GM19238 (cell line): ENCODE data around the gene RBMXL3.
"Not testable (repeated sequence)": the region's sequence is repeated elsewhere in the genome, so short reads cannot be mapped to it uniquely, and the experiment has no call there.

Experiments
- DNase-seq: peaks from one replicate; pipeline ENCODE4 v3.0.0; 2011; ENCODE audit warnings: low spot score; ENCODE audit not compliant: insufficient read length

Gene RBMXL3

DNA sequence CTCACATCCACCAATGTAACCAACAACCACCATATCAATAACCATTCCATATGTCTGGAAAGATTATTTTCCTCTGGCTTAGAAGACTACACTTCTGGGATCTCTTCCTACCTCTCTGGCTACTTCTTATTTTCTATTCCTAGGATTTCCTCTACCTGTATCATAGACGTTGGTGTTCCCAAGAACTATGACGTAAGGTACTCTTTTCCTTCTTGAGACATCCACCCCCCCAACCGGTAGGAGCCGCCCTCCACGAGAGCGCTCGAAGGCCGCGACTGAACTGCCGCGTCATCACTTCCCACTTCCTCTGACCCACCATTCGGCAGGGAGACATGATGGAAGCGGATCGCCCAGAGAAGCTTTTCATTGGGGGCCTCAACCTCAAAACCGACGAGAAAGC is at the start of gene RBMXL3:
Gene RBMXL3, plus strand, starts transcription at position 301 of the 400 bp plus-strand sequence. Its CDS starts 32 bp downstream, at position 333.
- no peak for DNase-seq

DNA sequence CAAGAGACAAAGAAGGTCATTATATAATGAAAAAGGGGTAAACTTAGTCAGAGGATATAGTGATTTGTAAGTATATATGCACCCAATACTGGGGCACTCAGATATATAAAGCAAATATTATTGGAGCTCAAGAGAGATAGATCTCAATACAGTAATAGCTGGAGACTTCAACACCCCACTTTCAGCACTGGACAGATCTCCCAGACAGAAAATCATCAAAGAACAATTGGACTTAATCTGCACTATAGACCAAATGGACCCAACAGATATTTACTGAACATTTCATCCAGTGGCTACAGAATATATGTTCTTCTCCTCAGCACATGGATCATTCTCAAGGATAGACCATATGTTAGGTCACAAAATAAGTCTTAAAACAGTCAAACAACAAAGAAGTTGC is 47.2 kb upstream of the RBMXL3 start:
- no peak for DNase-seq

DNA sequence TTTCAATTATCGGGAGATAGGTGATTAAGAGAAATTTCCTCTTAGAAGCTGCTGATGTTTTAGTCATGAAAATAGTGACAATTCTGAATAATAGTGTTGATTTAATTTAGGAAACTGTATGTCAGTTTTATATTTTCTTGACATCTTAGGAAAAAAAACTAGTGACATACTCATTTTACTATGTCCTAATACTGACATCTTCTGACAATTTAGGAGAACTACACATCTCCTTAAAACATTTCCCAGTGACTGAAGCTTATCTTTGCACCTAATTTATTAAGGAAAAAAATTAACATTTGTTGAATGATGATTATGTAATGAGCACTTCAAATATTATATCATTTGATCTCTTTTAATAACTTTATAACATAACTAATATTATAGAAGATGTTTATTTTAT is 42.0 kb upstream of the RBMXL3 start:
- DNase-seq = no peak

DNA sequence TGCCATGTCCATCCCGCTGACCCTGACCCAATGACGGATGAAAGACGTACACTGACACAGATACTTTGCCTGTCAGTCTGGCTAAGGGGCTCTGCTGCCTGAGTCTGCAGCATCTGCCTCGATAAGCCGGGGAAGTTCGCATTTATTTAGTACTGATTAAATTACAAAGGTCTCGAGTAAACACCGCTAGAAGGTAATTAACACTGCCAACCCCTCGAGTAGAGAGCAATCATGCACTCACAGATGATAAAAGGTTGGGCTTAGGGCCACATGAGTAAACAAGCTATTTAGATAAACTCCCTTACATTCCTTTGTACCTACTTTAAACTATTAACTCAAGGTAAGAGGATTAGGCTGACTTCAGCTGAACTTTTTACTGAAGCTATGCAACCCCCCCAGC is 16.0 kb upstream of the RBMXL3 start:
- DNase-seq = no peak

DNA sequence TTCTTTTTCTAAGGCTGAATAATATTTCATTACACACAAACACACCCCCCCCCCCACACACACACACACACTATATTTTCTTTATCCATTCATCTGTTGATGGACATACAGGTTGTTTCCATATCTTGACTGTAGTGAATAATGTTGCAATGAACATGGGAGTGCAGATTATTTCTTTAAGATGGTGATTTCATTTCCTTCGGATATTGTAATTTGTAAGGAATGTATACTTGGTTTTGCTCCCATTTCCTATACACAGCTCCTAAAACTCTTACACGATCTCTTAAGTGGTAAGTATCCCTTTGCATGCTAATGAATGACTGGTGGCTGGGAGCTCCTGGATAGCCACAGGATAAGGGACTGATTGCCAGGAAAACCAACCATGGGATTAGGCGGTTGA is 14.7 kb upstream of the RBMXL3 start:
- DNase-seq = no peak

DNA sequence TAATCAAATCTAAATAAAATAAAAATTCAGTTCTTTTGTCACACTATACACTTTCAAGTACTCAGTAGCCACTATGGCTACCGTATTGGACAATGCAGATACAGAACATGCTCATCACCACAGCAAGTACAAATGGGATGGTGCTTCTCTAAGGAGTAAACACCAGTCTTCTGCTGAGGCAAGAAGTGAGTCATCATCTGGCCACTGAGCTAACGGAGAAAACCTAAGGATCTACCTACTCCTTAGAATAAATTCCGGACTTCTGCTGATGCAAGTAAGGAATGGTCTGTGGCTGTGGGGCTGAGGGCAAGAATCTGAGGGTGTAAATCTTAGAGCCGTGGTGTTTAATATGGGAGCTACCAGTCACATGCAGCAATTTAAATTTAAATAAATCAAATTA is 11.3 kb upstream of the RBMXL3 start:
- DNase-seq = no peak

DNA sequence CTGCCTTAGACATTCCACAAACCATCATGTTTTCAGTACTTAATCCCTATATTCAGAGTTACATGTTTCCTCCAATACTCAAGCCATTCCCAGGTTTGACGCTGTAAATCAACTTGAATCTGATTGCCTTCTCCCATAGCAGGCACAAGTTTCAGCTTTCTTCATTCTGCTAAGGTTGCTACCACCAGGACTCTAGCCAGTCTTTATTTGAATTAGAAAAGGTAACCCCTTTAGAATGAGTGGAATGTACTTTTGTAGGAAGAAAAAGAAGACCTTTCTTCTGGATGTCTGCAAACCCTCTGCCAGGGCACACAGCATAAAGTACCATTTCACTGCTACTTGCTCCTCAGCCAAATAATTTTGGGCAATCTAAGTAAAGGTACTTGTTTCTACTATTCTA is 10.7 kb upstream of the RBMXL3 start:
- DNase-seq = no peak

DNA sequence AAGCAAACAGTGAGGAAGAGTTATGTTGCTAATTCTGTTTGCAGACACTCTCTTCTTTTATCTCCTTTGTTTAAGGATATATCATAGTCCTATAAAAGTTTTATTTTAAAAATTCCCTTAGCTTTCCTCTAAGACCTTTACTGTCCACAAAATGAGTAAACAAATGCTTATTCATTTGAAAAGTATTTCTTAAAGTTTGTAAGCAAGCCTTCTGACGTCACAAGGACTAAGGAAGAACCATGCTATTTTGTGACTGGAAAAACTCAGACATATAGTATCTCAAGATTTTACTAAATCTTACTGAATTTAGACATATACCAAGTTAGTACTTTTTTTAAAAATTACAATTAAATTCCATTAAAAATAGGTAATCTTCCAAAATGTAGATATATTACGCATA is 5.2 kb upstream of the RBMXL3 start:
- DNase-seq = no peak

DNA sequence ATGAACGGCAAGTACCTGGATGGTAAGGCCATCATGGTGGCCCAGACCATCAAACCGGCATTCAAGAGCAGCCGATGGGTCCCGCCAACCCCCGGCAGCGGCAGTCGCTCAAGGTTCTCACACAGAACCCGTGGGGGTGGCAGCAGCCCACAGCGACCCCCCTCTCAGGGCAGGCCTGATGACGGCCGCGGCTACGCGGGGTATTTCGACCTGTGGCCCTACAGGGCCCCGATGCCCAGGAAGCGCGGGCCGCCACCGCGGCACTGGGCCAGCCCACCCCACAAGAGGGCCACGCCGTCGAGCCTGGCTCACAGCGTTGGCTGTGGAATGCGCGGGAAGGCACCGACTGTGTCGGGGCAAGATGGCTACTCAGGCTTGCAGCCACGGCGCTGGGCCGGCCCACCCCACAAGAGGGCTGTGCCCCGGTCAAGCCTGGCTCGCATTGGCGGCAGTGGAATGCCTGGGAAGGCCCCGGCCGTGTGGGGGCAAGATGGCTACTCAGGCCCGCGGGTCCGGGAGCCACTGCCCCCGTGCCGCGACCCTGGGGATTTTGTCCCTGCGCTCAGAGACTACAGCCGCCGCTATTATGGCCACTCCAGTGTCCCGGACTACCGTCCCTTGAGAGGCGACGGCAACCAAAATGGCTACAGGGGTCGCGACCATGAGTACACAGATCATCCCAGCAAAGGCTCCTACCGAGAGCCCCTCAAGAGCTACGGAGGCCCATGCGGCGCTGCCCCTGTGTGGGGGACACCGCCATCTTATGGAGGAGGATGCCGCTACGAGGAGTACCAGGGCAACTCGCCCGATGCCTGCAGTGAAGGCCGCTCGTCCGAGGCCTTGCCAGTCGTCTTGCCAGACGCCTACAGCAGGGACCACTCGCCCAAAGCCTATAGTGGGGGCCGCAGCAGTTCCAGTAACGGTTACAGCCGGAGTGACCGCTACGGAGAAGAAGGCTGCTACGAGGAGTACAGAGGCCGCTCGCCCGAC is 731 bp downstream of the RBMXL3 start:
- DNase-seq = no peak

DNA sequence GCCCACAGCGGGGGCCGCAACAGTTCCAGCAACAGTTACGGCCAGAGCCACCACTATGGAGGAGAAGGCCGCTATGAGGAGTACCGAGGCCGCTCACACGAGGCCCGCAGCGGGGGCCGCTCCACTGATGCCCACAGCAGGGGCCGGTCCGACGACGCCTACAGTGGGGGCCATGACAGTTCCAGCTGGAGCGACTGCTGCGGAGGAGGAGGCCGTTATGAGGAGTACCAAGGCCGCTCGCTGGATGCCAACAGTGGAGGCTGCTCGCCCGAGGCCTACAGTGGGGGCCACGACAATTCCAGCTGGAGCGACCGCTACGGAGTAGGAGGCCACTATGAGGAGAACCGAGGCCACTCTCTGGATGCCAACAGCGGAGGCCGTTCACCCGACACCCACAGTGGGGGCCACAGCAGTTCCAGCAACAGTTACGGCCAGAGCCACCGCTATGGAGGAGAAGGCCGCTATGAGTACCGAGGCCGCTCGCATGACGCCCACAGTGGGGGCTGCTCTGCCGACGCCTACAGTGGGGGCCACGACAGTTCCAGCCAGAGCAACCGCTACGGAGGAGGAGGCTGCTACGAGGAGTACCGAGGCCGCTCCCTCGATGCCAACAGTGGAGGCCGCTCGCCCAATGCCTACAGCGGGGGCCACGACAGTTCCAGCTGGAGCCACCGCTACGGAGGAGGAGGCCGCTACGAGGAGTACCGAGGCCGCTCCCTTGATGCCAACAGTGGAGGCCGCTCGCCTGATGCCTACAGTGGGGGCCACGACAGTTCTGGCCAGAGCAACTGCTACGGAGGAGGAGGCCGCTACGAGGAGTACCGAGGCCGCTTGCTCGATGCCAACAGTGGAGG is 1.7 kb downstream of the RBMXL3 start:
- DNase-seq = no peak

DNA sequence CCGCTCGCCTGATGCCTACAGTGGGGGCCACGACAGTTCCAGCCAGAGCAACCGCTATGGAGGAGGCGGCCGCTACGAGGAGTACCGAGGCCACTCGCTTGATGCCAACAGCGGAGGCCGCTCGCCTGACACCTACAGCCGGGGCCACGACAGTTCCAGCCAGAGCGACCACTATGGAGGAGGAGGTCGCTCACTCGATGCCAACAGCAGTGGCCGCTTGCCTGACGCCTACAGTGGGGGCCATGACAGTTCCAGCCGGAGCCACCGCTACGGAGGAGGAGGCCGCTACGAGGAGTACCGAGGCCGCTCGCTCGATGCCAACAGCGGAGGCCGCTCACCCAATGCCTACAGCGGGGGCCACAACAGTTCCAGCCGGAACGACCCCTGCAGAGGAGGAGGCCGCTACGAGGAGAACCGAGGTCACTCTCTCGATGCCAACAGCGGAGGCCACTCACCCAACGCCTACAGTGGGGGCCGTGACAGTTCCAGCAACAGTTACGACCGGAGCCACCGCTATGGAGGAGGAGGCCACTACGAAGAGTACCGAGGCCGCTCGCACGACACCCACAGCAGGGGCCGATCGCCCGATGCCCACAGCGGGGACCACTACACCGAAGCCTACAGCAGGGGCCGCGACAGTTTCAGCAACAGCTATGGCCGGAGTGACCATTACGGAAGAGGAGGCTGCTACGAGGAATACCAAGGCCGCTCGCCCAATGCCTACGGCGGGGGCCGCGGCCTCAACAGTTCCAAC is 2.5 kb downstream of the RBMXL3 start:
- DNase-seq = no peak

DNA sequence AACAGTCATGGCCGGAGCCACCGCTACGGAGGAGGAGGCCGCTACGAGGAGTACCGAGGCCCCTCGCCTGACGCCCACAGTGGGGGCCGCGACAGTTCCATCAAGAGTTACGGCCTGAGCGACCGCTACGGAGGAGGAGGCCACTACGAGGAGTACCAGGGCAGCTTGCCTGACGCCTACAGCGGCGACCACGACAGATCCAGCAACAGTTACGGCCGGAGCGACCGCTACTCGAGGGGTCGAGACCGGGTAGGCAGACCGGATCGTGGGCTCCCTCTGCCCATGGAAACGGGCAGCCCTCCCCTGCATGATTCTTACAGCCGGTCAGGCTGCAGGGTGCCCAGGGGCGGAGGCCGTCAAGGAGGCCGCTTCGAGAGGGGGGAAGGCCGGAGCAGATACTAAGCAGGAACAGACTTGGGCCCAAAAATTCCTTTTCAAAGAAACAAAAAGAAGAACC is 3.1 kb downstream of the RBMXL3 start:
- no peak for DNase-seq

DNA sequence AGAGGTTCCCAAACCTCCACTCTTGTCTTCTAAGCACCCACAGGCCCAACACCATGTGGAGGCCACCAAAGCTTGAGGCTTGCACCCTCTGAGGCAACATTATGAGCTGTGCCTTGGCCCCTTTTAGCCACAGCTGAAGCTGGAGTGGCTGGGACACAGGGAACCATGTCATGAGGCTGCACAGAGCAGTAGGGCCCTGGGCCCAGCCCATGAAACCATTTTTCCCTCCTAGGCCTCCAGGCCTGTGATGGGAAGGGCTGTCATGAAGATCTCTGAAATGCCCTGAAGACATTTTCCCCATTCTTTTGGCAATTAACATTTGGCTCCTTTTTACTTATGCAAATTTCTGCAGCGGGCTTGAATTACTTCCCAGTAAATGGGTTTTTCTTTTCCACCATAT is 14.8 kb downstream of the RBMXL3 start:
- DNase-seq = no peak

DNA sequence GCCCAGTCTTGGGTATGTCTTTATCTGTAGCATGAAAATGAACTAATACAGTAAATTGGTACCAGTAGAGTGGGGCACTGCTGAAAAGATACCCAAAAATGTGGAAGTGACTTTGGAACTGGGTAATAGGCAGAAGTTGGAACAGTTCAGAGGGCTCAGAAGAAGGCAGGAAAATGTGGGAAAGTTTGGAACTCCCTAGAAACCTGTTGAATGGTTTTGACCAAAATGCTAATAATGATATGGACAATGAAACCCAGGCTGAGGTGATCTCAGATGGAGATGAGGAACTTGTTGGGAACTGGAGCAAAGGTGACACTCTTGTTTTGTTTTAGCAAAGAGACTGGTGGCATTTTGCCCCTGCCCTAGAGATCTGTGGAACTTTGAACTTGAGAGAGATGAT is 20.3 kb downstream of the RBMXL3 start:
- not testable (repeated sequence) for DNase-seq

DNA sequence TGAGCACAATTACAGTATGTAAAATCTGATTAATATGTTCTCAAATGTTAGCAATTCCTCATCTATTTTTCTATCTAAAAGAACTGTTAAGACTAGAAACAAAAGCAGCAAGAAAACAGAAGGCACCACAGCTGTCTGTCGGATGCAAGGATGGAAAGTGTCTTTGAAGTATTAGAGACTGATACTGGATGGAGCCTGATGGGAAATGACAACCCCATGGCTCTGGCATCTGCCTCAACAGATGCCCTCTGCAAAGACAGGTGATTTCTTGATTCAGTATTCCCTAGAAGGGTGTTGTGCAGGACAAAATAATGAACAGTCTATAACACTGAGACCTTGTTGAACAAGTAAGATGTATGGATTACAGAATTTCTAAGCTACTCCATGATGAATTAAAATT is 24.9 kb downstream of the RBMXL3 start:
- no peak for DNase-seq

DNA sequence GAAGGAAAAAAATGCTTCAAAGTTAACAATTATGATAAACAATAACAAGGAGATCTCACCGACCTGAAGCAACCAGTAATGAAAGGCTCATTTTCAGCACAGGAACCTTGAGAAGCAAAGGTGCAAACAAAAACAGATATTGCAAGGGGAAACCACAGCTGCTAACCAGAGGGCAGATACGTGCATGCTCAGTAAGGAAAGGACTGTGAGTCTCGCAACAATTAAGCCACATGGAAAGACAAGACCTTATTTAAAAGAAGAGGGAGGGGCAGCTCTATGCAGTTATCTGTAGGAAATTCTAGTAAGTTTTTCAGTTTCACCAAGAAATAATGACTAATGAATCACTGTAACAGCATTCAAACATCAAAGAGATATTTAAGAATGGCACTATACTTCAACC is 25.4 kb downstream of the RBMXL3 start:
- no peak for DNase-seq

DNA sequence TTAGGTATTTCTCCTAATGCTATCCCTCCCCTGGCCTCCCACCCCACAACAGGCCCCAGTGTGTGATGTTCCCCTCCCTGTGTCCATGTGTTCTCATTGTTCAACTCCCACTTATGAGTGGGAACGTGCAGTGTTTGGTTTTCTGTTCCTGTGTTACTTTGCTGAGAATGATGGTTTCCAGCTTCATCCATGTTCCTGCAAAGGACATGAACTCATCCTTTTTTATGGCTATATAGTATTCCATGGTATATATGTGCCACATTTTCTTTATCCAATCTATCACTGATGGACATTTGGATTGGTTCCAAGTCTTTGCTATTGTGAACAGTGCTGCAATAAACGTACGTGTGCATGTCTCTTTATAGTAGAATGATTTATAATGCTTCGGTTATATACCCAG is 28.1 kb downstream of the RBMXL3 start:
- DNase-seq = not testable (repeated sequence)

DNA sequence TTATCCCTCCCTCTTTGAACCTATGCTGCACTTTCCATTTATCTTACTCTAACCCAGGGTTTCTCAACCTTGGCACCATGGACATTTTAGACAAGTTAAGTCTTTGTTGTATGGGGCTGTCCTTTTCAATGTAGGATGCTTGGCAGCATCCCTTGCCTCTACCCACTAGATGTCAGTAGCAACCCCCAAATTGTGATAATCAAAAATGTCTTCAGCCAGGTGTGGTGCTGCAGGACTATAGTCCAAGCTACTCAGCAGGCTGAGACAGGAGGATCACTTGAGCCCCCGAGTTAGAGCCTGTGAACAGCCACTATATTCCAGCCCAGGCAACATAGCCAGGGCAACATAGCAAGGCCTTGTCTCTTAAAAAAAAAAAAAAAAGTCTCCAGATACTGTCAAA is 37.7 kb downstream of the RBMXL3 start:
- DNase-seq = no peak

DNA sequence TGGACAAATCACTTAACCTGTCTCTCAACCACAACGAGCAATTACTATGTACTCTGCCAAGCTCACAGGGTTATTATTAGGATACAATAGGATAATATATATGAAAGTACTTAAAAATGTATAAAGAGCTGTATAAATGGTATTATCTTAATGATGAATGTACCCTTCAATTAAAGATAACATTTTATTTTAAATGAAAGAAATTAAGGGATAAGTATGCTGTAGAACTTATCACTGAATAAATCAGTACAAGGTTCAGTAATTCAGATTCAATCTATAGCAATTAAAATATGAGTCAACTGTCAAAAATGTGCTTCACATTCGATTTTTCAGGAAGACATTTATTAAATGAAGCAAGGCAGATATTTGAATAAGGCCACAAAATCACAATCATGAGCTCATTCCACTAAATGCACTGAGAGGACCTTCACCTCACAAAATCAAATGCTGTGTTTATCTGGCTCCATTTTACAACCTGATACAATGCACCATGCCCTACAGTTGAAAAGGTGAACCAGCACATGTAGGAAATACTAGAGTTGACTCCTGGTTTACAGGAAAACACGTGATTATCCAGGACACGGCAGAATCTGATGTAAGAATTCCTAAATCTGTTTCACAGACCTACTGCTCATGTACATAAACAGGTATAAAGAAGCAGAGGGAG is 40.3 kb downstream of the RBMXL3 start:
- no peak for DNase-seq

DNA sequence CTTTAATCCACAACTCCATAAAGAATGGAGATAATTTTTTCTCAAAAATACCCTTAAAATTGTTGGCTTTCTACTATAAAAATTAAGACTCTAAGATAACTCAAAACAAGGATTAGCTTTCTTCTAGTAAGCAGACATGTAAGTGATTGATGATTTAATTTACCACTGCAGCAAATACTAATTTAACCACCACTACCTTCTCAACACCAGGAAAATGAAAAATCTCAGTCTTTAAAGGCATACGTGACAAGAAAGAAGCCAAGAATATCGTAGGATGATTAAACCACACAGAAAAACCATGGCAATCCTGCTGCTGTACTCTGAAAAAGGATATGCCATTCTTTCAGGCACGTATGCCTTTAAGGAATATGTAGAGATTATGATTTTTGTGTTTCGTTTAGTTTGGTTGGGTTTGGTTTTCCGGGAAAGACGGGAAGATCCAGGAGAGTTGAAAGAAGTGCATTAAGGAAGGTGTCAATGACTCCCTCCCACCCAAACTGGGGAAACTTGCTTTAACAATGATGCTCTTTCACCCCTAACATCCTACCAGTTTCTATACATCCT is 43.8 kb downstream of the RBMXL3 start:
- DNase-seq = no peak
